T-helper 17 cell (primary cell): ENCODE measurements around the gene DSG1. TPM values are rescaled to one million over a fixed set of nuclear protein-coding genes. Genes with fewer than 3 reads are reported as not detected.

ENCODE experiments used
- ATAC-seq: fragments of 150-1000 bp; cut with Tn5 transposase; 2 replicates; pipeline ENCODE4 v1.10.0; 2021; ENCODE audit warnings: mild to moderate bottlenecking, moderate library complexity
- DNase-seq, 3 donors: peaks; one replicate each; pipeline versions ENCODE4 v3.0.0 to v3.0.0-alpha.2; 2020 to 2021
- H3K9me3 ChIP-seq: one replicate; pipeline ENCODE4 v1.7.0; 2013; ENCODE audit warnings: low read length, mild to moderate bottlenecking; ENCODE audit not compliant: control insufficient read depth, poor library complexity, severe bottlenecking
- H3K27ac Mint-ChIP-seq: one replicate; pipeline ENCODE4 v1.8.0; 2022; ENCODE audit warnings: mild to moderate bottlenecking, moderate library complexity, mixed read lengths
- H3K27me3 Mint-ChIP-seq: one replicate; pipeline ENCODE4 v1.8.0; 2022; ENCODE audit warnings: mixed read lengths
- H3K36me3 Mint-ChIP-seq: one replicate; pipeline ENCODE4 v1.8.0; 2022; ENCODE audit warnings: low read depth, mixed read lengths
- H3K4me1 Mint-ChIP-seq: one replicate; pipeline ENCODE4 v1.8.0; 2022; ENCODE audit warnings: mild to moderate bottlenecking, mixed read lengths
- H3K4me3 Mint-ChIP-seq: one replicate; pipeline ENCODE4 v1.8.0; 2022; ENCODE audit warnings: mild to moderate bottlenecking, moderate library complexity, mixed read lengths
- total RNA-seq, 4 donors: library from RNA in 2 of 4; stranded (reverse) in 2 of 4; gene quantifications; one replicate each; pipeline ENCODE4 v1.2.3 and lab custom pipeline; 2022 to 2026

Gene DSG1
- total RNA-seq, 2 donors from 2014 or later, result not detected

GRCh38 chr18:31369478-31369877 lies 51.5 kb downstream of the DSG1 start:
- Mint-ChIP-seq H3K27me3 (no peaks in the 10 kb centered on the region), H3K4me1 (no peaks in the 10 kb centered on the region)

GRCh38 chr18:31371989-31372388 lies 54.0 kb downstream of the DSG1 start:
- no peaks in the 10 kb centered on the region for H3K27me3 Mint-ChIP-seq
- no peak overlapping the region for H3K4me3 Mint-ChIP-seq
- DNase-seq (no peak), ATAC-seq (no peak)
- no peak overlapping the region for H3K27ac Mint-ChIP-seq
- H3K36me3 Mint-ChIP-seq, result no peaks in the 10 kb centered on the region
- no peaks in the 10 kb centered on the region for H3K4me1 Mint-ChIP-seq
- H3K9me3 ChIP-seq, result no peaks in the 10 kb centered on the region

More at GRCh38 chr18:31369478-31369877, 51.5 kb downstream of the DSG1 start:
- DNase-seq (no peak), ATAC-seq (no peak)
- no peaks in the 10 kb centered on the region for H3K9me3 ChIP-seq
- Mint-ChIP-seq H3K27ac (no peak overlapping the region), H3K36me3 (no peaks in the 10 kb centered on the region), H3K4me3 (no peak overlapping the region)

GRCh38 chr18:31373641-31374040 lies 55.7 kb downstream of the DSG1 start:
- DNase-seq, result no peak
- ATAC-seq, result no peak
- H3K9me3 ChIP-seq, result no peaks in the 10 kb centered on the region
- Mint-ChIP-seq H3K4me1 (no peaks in the 10 kb centered on the region), H3K4me3 (no peak overlapping the region), H3K27ac (no peak overlapping the region), H3K27me3 (no peaks in the 10 kb centered on the region), H3K36me3 (no peaks in the 10 kb centered on the region)

GRCh38 chr18:31376477-31376876 lies 58.5 kb downstream of the DSG1 start, which contains the start of gene DSG4:
DSG4 (plus strand) TSS chr18:31376777; CDS start chr18:31376912, 135 bp downstream.
- ATAC-seq (no peak), DNase-seq (no peak)
- no peak within 1 kb of the TSS for H3K4me3 Mint-ChIP-seq
- no peaks in the 10 kb centered on the region for H3K27me3 Mint-ChIP-seq
- H3K9me3 ChIP-seq, result no peaks in the 10 kb centered on the region
- H3K36me3 Mint-ChIP-seq, result no peaks in the 10 kb centered on the region
- H3K4me1 Mint-ChIP-seq, result no peaks in the 10 kb centered on the region
- no peak within 1 kb of the TSS for H3K27ac Mint-ChIP-seq

GRCh38 chr18:31380912-31381311 lies 63.0 kb downstream of the DSG1 start:
- Mint-ChIP-seq H3K27me3 (no peaks in the 10 kb centered on the region), H3K4me1 (no peaks in the 10 kb centered on the region), H3K27ac (no peak overlapping the region), H3K36me3 (no peaks in the 10 kb centered on the region), H3K4me3 (no peak overlapping the region)
- no peak for DNase-seq
- H3K9me3 ChIP-seq, result no peaks in the 10 kb centered on the region
- ATAC-seq, result no peak

GRCh38 chr18:31382107-31382506 lies 64.1 kb downstream of the DSG1 start:
- ATAC-seq (no peak), DNase-seq (no peak)
- no peak overlapping the region for H3K27ac Mint-ChIP-seq
- no peaks in the 10 kb centered on the region for H3K27me3 Mint-ChIP-seq
- no peaks in the 10 kb centered on the region for H3K36me3 Mint-ChIP-seq
- no peaks in the 10 kb centered on the region for H3K4me1 Mint-ChIP-seq
- H3K9me3 ChIP-seq, result no peaks in the 10 kb centered on the region
- H3K4me3 Mint-ChIP-seq, result no peak overlapping the region

GRCh38 chr18:31386741-31387140 lies 68.8 kb downstream of the DSG1 start:
- H3K27ac Mint-ChIP-seq, result no peak overlapping the region
- DNase-seq (no peak), ATAC-seq (no peak)
- no peak overlapping the region for H3K4me3 Mint-ChIP-seq
- no peaks in the 10 kb centered on the region for H3K4me1 Mint-ChIP-seq
- no peaks in the 10 kb centered on the region for H3K36me3 Mint-ChIP-seq
- H3K9me3 ChIP-seq, result no peaks in the 10 kb centered on the region
- H3K27me3 Mint-ChIP-seq, result no peaks in the 10 kb centered on the region

GRCh38 chr18:31393286-31393685 lies 75.3 kb downstream of the DSG1 start:
- Mint-ChIP-seq H3K4me3 (no peak overlapping the region), H3K27ac (no peak overlapping the region), H3K27me3 (no peaks in the 10 kb centered on the region), H3K36me3 (no peaks in the 10 kb centered on the region), H3K4me1 (no peaks in the 10 kb centered on the region)
- ATAC-seq (no peak), DNase-seq (no peak)
- no peaks in the 10 kb centered on the region for H3K9me3 ChIP-seq

- DNase-seq, result no peak
- Mint-ChIP-seq H3K27me3 (no peaks in the 10 kb centered on the region), H3K27ac (no peak overlapping the region), H3K4me3 (no peak overlapping the region), H3K4me1 (no peaks in the 10 kb centered on the region), H3K36me3 (no peaks in the 10 kb centered on the region)
- H3K9me3 ChIP-seq, result no peaks in the 10 kb centered on the region
- ATAC-seq, result no peak
Observed at GRCh38 chr18:31396796-31397612, 79.0 kb downstream of the DSG1 start.

GRCh38 chr18:31398191-31398590 lies 80.2 kb downstream of the DSG1 start:
- ATAC-seq (no peak), DNase-seq (no peak)
- Mint-ChIP-seq H3K27ac (no peak overlapping the region), H3K4me1 (no peaks in the 10 kb centered on the region), H3K4me3 (no peak overlapping the region), H3K27me3 (no peaks in the 10 kb centered on the region), H3K36me3 (no peaks in the 10 kb centered on the region)
- H3K9me3 ChIP-seq, result no peaks in the 10 kb centered on the region

- Mint-ChIP-seq H3K27me3 (no peaks in the 10 kb centered on the region), H3K4me3 (no peak overlapping the region)
Observed at GRCh38 chr18:31399306-31400032, 81.5 kb downstream of the DSG1 start.

GRCh38 chr18:31401156-31402025 lies 83.4 kb downstream of the DSG1 start:
- ATAC-seq (no peak), DNase-seq (no peak)
- no peaks in the 10 kb centered on the region for H3K9me3 ChIP-seq
- H3K27ac Mint-ChIP-seq, result no peak overlapping the region
- no peak overlapping the region for H3K4me3 Mint-ChIP-seq
- H3K4me1 Mint-ChIP-seq, result no peaks in the 10 kb centered on the region
- no peaks in the 10 kb centered on the region for H3K27me3 Mint-ChIP-seq
- no peaks in the 10 kb centered on the region for H3K36me3 Mint-ChIP-seq

More at GRCh38 chr18:31399306-31400032, 81.5 kb downstream of the DSG1 start:
- H3K4me1 Mint-ChIP-seq, result no peaks in the 10 kb centered on the region
- H3K36me3 Mint-ChIP-seq, result no peaks in the 10 kb centered on the region
- H3K9me3 ChIP-seq, result no peaks in the 10 kb centered on the region
- no peak overlapping the region for H3K27ac Mint-ChIP-seq
- ATAC-seq (no peak), DNase-seq (no peak)

GRCh38 chr18:31402026-31402373 lies 84.0 kb downstream of the DSG1 start:
- no peaks in the 10 kb centered on the region for H3K4me1 Mint-ChIP-seq
- H3K36me3 Mint-ChIP-seq, result no peaks in the 10 kb centered on the region
- H3K27ac Mint-ChIP-seq, result no peak overlapping the region
- no peaks in the 10 kb centered on the region for H3K27me3 Mint-ChIP-seq
- no peak overlapping the region for H3K4me3 Mint-ChIP-seq
- ATAC-seq (no peak), DNase-seq (no peak)
- H3K9me3 ChIP-seq, result no peaks in the 10 kb centered on the region
